Islet precursor cell (in vitro differentiated cells): ENCODE results near the gene RSPH10B2.
"Not testable (repeated sequence)": the region's sequence is repeated elsewhere in the genome, so short reads cannot be mapped to it uniquely, and the experiment has no call there.

ENCODE experiments used
- DNase-seq: peaks from one replicate; pipeline ENCODE4 v3.0.0-alpha.2; 2018

Gene RSPH10B2

DNA sequence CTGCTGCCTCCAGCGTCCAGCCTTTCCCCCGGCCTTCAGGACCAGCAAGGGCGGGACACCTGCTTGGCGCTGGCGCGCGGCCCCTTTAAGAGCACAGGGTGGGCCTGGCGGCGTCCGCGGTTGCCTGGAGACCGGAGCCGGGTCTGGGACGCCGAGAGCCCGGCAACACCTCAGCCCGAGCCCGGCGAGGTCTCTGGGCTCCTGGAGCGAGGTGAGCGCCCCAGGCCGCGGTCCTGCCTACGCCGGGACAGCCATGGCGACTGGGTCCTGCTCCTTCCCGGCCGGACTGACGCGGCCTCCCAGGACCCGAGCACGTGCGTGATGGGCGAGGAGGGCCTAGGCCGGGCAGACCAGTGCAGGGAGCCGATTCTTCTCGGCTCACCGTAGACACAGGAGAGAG lies at the start of gene RSPH10B2:
TSS of gene RSPH10B2 (plus strand) at position 140 of the 400 bp plus-strand sequence. CDS start 3,575 bp downstream, outside the sequence.
- not testable (repeated sequence) for DNase-seq

DNA sequence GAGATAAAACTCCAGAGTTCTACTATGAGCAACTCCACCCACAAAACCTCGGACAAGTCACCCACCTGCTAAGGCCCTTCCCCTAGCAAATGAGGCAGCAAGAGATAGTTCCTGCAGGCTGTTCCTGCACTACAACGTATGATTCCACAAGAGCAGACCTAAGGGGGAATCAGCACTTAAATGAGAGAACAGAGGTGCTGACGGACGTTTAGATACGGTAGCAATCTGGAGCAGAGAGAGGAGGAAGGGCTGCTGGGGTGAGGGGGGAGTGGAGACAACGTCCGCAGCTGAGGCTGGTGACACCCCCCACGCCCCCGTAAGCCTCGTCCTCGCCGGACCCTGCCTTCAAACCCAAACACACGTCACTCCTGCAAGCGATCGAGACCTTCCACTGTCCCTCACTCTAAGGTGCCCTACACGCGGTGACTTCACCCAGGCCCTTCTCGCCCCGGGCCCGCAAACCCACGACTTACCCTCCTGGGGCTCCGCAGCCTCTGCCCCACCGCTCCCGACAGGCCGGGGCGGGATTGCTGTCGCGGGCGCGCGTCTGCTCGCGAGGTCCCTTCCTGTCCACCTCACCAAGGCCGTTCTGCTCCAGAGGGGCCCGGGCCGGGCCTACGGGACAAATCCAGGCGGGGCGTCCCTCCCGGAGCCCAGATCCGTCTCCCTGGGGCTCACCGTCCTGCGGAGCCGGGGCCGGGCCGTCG lies 47.8 kb upstream of the RSPH10B2 start:
- DNase-seq = peak; percentile 64

DNA sequence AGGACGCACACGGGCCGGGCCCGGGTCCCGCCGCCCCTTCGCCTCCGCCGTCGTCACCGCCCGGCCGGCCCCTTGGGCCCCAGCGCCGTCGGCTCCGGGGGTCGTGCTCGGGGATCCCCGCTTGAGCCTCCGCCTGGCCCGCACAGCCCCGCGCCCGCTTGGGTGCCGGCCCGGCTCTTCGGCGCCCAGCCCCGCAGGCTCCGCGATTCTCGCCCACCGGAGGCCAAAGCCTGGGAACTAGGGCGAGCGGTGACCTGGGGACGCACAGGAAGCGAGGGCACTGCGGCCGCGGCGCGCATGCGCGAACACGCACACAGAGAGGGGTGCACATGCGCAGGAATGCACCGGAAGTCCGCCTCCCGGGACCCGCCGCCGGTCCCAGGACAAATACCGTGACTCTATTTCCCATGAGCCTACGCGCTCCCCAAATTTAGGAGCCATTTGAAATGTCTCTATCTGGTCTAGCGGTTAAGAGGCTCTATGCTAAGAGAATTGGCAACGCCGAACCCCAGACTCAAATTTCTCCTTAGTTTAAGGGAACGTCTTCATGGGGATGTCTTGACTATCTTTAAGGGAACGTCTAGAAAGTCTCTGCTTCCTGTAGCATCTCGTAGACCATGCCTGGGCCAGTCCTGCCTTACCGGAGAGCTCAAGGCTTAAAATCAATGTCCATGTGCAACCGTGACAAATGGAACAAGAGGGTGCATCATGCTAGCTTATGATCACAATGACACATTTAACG lies 47.1 kb upstream of the RSPH10B2 start, which contains the start of gene ZNF12:
TSS of gene ZNF12 (minus strand) at position 282 of the 742 bp plus-strand sequence. CDS start 1,774 bp downstream, outside the sequence.
- DNase-seq = peak; percentile 97

DNA sequence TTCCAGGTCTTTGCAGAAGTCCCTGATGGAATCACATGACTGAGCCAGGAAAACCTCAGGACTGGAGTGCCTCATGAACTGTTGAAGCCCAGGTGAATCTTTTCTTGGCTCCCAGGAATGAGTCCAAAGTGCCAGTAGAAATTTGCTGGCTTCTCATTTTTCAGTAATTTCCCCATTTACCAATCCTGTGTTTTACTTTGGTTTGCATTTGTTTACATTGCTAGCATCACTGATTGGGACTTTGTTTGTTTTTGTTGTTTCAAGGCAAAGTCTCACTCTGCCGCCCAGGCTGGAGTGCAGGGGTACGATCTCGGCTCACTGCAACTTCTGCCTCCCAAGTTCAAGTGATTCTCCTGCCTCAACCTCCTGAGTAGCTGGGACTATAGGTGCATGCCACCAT lies 45.6 kb upstream of the RSPH10B2 start:
- DNase-seq = no peak

DNA sequence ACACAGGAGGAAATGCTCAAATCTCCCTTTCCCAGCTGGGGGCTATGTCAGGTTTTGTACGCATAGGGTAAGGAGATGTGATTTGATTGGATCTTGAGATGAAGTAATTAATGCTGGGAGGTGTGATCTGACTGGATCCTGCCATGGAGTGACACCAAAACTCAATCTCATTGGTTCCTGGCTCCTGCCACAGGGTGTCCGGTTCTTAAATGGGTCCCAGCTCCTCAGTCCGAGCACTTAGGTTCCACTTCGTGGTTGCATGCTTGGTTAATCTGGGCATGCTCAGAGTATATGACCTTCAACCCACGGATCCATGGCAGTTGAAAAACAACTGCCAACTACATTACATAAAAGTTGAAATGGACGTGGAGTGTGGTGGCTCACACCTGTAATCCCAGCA lies 44.1 kb upstream of the RSPH10B2 start:
- no peak for DNase-seq

DNA sequence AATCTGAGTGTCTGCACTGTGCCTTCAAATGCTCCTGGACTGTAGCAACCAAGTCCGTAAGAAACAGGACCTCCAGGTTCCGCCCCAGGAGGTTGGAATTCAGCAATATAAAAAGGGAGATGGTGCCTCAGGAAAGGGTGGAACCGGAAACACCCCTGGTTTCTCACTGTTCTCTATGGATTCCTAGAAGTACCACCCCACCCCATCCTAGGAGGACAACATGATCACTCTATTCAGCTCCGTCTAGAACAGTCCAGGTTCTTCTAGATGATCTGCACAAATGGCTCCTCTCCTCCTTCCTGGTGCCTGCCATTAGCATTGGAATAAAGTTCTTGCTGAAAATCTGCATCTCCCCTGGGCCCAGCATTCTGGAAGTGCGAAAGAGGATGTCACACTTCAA lies 39.5 kb upstream of the RSPH10B2 start:
- DNase-seq = no peak

DNA sequence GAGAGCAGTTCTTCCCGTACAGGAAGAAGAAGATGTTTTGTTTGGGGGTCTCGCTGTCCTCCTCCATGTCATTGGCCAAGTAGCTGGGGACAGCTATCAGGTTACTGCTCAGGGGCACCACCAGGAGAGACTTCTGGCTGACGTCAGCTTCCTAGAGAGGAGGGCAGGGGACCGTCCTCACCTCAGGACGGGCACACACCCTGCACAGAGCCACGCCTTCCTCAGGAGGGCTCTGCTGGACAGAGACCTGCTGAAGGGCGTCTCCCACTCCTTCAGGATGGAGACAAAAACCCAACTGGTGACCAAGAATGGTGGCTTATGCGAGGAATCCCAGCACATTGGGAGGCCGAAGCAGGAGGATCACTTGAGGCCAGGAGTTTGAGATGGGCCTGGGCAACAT lies 38.0 kb upstream of the RSPH10B2 start:
- DNase-seq = not testable (repeated sequence)

DNA sequence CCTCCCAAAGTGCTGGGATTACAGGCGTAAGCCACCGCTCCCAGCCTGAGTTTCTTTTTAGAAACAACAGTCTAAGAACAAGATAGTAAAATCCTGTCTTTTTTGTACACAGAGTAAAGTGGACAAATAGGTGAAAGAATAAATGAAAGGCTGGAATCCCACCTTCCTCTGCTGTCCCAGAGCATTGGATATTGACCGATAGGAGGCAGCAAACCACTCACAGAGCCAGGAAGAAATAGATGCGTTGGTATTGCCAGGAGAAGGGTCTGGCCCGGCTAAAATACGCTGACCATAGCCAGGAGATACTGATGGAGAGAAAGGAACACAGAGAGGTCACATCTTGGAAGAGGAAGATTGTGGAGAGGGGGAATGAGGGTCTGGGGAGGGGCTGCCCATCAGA lies 35.8 kb upstream of the RSPH10B2 start:
- no peak for DNase-seq

DNA sequence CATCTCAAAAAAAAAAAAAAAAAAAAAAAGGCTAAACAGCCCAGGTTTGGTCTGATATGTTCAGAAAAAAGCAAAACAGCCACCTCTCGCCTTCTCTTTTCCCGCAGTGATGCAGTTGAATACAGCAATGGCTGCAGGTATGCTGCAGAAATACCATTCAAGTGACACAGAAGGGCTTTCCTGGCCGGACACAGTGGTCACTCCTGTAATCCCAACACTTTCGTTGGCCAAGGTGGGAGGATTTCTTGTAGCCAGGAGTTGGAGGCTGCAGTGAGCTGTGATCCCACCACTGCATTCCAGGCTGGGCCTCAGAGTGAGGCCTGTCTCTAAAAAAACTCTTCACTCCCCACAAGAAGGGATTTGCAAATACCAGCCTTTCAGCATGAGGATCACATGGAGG lies 29.6 kb upstream of the RSPH10B2 start:
- peak; percentile 62 for DNase-seq

DNA sequence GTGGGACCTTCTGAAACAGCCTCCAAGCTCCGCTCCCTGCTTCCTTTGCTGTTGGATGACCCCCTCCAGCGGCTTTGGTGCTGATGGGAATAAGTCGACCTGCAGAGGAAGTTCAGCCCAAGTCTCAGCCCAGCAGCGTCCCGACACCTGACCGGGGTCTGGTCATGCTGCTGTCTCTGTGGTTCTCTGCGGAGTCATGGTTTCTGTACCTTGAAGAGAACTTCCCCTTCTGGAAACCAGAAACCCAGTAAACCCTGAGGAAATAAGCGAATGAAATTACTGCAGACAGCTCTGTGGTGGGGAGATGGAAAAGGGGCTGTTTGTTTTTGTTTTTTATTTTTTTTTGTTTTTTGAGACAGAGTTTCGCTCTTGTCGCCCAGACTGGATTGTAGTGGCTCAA lies 28.9 kb upstream of the RSPH10B2 start:
- no peak for DNase-seq

DNA sequence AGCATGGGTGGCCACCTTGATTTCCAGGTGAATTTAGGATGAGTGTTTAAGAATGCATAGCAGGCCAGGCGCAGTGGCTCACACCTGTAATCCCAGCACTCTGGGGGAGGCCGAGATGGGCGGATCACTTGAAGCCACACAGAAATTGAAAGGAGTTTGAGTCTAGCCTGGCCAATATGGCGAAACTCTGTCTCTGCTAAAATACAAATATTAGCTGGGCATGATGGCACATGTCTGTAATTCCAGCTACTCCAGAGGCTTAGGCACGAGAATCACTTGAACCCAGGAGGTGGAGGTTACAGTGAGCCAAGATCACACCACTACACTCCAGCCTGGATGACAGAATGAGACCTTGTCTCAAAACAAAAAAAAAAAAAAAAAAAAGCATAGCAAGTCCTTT lies 27.6 kb upstream of the RSPH10B2 start:
- DNase-seq = not testable (repeated sequence)

DNA sequence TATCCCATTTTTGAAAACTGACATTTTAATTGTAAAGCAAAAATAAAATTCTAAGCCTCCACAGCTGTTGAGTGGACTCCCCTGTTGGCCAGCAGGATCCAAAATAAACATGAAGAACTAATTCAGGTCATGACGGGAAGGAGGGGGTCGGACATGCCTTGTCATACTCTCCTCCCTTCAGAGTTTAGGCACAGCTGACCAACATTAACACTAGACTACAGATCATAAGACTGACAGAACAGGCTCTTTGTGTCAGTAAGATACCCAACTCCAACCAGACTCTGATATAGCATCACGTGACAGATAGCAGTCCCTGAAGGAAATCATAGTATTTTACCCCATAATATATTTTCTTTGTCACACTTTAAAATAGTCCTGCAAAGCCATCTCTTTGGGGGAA lies 26.2 kb upstream of the RSPH10B2 start:
- no peak for DNase-seq

DNA sequence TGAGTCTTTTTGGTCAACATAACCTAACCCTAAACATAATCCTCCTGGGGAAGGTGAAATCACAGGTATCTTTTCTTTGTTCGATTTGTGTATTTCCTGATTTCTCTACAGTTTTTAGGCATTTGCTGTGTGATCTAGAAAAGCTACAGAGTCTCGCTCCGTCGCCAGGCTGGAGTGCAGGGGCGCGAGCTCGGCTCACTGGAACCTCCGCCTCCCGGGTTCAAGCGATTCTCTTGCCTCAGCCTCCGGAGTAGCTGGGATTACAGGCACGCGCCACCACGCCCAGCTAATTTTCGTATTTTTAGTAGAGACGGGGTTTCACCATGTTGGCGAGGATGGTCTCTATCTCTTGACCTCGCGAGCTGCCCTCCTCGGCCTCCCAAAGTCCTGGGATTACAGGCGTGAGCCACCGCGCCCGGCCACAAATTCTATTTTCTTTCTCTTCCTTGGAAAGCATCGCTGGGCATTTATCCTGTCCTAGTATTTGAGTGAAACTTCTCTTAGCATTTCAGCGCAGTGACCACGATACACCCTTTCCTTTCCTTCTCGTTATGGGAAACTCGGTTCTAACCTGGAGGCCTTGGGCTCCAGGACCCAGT lies 24.9 kb upstream of the RSPH10B2 start:
- DNase-seq = not testable (repeated sequence)

DNA sequence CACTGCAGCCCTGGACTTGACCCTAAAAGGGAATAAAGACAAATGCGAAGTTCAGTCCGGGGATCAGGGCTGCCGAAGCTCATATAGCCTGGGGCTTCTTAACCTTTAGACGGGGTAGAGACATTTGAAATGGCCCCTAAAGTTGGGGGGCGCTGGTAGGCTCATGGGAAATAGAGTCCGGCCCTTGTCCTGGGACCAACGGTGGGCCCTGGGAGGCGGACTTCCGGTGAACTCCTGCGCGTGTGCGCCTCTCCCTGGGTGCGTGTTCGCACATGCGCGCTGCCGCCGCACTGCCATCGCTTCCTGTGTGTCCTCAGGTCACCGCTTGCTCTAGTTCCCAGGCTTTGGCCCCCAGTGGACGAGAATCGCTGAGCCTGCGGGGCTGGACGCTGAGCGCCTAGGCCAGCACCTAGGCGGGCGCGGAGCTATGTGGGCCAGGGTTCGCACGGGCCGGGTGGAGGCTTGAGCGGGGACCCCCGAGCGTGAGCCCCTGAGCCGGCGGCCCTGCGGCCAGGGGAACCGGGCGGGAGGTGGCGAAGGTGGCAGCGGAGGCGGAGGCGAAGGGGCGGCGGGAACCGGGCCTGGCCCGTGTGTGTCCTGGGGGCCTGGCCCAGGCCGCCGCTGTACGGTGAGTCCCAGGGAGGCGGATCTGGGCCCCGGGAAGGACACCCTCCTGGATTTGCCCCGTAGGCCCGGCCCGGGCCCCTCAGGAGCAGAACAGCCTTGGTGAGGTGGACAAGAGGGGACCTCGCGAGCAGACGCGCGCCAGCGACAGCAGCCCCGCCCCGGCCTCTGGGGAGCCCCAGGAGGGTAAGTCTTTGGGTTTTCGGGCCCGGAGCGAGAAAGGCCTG lies 24.2 kb upstream of the RSPH10B2 start:
- DNase-seq = peak; percentile 95

DNA sequence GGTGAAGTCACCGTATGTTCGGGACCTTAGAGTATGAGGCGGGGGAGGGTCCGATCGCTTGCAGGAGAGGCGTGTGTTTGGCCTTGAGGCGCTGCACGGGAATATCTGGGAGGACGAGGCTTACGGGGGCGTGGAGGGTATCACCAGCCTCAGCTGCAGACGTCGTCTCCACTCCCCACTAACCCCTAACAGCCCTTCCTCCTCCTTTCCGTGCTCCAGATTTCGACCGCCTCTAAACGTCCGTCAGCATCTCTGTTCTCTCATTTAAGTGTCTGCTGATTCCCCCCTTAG lies 23.6 kb upstream of the RSPH10B2 start:
- no peak for DNase-seq

DNA sequence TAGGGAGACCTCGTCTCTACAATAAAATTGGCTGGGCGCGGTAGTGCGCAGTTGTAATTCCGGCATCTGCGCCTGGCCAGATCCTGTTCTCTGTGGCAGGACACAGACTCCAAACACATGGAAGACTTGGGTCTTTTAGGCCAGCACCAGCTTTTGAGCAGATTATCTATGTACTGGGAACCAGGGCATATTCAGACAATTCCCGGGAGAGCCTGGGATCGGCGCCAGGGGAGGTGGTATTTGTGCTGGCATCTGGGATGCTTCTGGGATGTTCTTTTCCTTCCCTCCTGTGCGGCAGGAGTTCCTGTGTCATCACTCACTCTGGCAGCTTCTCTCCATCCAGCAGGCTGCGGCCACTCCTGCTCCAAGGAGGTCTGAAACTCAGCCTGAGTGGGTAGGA lies 15.5 kb upstream of the RSPH10B2 start:
- not testable (repeated sequence) for DNase-seq

DNA sequence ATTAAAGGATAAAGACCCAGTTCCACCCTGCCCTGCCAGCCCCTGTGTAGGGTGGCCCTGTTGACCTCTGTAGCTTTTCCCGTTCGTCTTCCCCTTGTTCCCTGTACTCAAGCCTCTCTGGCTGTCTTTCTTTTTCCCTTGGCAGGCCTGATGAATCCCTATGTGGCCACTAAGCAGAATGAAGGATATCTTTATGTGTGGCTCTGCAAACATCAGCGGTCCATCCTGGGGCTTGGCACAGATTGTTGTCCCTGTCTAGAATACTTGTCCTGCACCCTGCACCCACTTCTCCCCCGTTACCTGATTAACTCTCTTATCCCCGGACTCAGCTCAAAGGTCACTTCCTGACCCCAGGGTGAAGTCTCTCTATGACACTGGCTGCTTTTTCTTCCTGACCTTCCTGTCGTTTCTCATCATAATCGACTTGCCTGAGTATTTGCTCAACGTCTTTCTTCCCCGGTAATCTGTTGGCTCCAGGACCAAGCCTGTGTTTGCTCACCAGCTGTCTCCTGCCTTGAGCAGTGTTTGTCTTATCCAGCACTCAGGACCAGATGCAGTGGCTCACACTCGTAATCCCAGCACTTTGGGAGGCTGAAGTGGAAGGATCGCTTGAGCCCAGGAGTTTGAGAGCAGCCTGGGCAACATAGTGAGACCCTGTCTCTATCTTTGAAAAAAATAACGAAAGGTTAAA lies 9.3 kb upstream of the RSPH10B2 start:
- not testable (repeated sequence) for DNase-seq

DNA sequence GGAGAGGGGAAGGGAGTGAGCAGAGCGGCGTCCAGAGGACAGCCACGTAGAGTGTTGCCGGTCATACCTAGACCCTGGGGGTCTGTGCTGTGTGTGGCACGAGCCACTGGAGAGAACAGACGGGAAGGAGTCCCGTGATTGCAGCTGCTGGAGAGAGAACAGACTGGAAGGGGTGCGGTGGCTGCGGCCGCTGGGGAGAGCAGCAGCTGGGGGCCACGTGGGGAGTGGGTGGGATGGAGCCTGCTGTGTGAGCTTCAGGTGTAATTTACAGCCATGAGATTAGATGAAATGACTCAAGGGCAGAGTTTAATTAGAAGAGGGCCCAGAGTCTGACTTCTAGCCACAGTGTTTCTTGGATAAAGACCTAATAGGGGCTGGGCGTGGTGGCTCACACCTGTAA lies 4.6 kb upstream of the RSPH10B2 start:
- DNase-seq = not testable (repeated sequence)

DNA sequence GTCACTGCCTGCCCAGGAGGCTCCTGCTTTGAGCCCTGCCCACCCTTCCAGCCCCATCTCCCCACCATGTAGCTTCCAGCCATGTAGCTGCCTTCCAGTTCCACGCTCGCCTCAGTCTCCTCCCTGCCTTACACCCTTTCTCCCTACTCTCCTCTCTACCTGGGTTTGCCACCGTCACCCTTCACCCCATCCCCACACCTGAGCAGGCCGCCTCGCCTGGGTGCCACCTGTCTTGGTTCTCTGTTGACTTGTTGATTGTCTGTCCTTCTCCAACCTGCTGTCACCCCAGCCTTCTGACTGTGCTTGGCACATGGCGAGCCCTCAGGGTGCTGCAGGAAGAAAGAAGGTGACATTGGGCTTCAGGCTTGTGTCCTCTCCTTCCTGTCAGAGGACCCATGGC lies 3.7 kb upstream of the RSPH10B2 start:
- DNase-seq = not testable (repeated sequence)

DNA sequence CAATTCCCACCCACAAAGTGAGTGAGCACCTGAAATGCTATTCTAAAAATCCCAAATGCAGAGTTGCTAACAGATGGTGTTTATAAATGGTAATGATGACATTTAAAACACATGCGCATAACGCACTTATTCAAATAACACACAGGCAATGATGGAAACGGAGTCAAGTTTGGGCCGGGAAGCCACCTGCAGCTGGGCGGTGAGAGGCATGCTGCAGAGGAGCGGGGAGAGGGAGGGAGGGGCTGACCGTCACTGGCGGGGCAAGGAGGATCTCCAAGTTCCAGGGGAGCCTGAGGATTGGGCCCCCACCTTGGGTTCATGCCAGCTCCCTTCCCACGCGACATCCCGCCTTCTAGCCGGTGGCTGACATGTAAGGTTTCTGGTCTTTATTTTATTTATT lies 7.3 kb downstream of the RSPH10B2 start:
- not testable (repeated sequence) for DNase-seq

DNA sequence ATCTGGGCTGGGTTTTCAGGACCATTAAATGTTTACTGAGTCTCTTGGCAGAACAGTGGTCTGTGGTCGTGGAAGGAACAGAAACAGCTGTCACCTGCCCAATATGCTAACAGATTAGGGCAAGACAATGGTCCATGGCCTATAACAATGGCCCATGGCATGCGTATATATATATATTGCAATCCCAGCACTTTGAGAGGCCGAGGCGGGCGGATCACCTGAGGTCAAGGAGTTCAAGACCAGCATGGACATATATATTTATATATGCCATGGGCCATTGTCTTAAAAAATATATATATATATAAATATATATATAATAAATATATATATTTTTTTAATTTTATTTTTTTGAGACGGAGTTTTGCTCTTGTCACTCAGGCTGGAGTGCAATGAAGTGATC lies 27.7 kb downstream of the RSPH10B2 start:
- not testable (repeated sequence) for DNase-seq

DNA sequence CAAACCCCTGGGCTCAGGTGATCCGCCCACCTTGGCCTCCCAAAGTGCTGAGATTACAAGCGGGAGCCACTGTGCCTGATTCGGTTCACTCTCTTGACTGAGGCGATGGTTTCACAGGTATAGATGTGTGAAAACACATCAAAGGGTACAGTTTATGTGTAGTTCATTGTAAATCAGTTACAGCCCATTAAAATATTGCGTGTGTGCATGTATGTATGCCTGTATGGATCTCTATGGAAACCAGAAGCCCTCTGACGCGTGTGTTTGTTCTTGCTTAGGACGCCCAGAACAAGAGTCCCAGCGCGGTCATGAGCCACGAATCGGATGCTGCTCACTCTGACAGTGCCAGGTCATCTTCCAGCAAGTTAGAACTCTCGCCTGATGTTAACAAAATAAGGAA lies 35.5 kb downstream of the RSPH10B2 start:
- DNase-seq = not testable (repeated sequence)
